ENCODE measurements around the gene TSSC4. TPM values are rescaled to one million over a fixed set of nuclear protein-coding genes. Genes with fewer than 3 reads are reported as not detected.

The TSSC4 gene
- total RNA-seq, 3 donors from 2014 or later: 33.9 to 58.8 (median 39.2) TPM

- Histone ChIP-seq H3K4me1 (ENCODE audit: low read depth) (no peaks in the 10 kb centered on the region), H3K9me3 (no peaks in the 10 kb centered on the region), H3K36me3 (ENCODE audit: low read depth) (no peaks in the 10 kb centered on the region), H3K4me3 (no peak overlapping the region)
- ATAC-seq (no peak), DNase-seq (no peak)
- intact Hi-C loops (cut with DNase I, micrococcal nuclease): no loop called here
- TF ChIP-seq, protein P1, sequence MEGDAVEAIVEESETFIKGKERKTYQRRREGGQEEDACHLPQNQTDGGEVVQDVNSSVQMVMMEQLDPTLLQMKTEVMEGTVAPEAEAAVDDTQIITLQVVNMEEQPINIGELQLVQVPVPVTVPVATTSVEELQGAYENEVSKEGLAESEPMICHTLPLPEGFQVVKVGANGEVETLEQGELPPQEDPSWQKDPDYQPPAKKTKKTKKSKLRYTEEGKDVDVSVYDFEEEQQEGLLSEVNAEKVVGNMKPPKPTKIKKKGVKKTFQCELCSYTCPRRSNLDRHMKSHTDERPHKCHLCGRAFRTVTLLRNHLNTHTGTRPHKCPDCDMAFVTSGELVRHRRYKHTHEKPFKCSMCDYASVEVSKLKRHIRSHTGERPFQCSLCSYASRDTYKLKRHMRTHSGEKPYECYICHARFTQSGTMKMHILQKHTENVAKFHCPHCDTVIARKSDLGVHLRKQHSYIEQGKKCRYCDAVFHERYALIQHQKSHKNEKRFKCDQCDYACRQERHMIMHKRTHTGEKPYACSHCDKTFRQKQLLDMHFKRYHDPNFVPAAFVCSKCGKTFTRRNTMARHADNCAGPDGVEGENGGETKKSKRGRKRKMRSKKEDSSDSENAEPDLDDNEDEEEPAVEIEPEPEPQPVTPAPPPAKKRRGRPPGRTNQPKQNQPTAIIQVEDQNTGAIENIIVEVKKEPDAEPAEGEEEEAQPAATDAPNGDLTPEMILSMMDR (IDR thresholded peaks at IDR 0.05): no peak
Observed at GRCh38 chr11:2408671-2409070, 8.1 kb downstream of the TSSC4 start.

DNA sequence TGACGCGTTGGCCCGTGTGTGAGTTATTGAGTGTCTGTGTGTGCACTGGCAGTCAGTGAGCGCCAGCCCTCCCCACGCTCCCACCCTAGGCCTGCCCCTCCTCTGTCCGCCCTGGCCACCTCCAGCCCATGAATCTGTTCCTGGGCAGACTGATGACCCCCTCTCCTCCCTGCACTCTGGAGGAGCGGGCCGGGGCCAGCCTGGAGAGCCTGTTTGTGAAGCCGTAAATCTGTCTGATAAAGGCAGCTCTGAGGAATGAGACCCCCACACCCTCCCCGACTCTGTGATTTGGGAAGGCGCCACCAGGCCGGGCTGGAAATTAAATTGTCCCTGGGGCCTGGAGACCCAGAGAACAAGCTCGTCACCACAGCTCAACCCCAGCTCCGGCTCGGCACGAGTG is 8.6 kb downstream of the TSSC4 start:
- intact Hi-C loops (cut with DNase I, micrococcal nuclease): no loop called here
- no peaks in the 10 kb centered on the region for H3K36me3 ChIP-seq (ENCODE audit: low read depth)
- no peaks in the 10 kb centered on the region for H3K9me3 ChIP-seq
- no peak overlapping the region for H3K4me3 ChIP-seq
- DNase-seq (no peak), ATAC-seq (no peak)
- TF ChIP-seq, protein P1 (IDR thresholded peaks at IDR 0.05): no peak
- no peaks in the 10 kb centered on the region for H3K4me1 ChIP-seq (ENCODE audit: low read depth)

DNA sequence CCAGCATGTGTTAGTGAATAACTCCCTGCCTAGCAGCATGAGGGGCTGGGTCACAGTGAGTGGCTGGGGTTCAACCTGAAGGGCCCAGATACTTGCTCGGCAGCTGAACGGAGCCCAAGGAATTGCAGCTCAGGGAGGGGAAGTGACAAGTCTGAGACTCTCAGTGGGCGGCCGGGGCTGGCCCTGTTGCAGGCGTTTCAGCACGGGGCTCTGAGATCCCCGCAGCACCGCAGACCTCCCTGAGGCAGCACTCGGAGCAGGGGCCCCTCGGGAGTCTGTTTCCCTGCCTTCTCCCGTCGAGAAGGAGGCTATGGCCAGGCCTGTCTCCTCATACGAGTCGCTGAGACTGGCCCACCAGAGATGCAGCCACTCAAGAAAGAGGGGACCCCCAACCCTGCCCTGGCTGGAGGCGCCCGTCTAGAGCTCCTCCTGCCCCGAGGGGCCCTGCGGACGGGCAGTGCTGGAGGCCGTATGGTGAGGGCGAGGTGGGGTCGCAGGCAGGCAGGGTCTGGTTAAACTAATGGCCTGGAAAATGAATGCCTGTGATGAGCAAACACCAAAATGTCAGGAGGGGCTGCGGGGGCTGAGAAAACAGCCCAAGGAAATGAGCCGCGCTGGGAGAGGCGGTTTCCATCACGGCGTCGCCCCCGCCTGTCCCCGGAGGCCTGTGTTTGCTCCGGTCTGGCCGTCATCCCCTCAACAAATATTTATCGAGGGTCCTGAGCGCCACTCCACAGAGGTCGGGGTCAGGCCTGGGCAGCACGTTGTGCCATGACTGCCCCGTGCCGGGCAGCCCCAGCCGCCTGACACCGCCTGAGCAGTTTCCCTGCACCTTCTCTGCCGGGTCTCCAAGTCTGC is 9.3 kb downstream of the TSSC4 start:
- Histone ChIP-seq H3K4me1 (ENCODE audit: low read depth) (no peaks in the 10 kb centered on the region), H3K9me3 (no peaks in the 10 kb centered on the region), H3K36me3 (ENCODE audit: low read depth) (no peaks in the 10 kb centered on the region), H3K4me3 (no peak overlapping the region)
- ATAC-seq (no peak), DNase-seq (no peak)
- TF ChIP-seq, protein P1 (IDR thresholded peaks at IDR 0.05): no peak
- intact Hi-C loops (cut with DNase I, micrococcal nuclease): no loop called here

DNA sequence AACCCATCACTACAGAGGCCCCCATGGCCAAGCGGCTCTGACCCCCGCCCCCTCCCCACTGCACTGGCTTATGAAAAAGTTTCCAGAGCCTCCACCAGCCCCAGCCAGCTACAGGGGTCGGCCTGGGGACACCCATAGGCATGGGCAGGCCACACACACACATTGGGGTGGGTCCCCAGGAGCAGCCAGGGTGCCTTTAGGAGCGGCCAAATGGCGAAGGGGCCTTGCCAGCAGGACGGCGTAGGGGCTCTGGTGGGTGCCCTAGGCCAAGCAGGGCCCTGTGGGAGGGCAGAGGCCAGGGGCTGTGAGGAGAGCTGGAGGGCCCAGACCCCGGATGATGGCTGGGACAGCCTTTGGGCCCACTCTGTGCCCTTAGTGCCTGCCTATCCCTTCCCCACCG is 10.1 kb downstream of the TSSC4 start:
- intact Hi-C loops (cut with DNase I, micrococcal nuclease): no loop called here
- no peaks in the 10 kb centered on the region for H3K4me1 ChIP-seq (ENCODE audit: low read depth)
- H3K9me3 ChIP-seq: no peaks in the 10 kb centered on the region
- no peak for DNase-seq
- no peak for ATAC-seq
- H3K4me3 ChIP-seq: no peak overlapping the region
- no peaks in the 10 kb centered on the region for H3K36me3 ChIP-seq (ENCODE audit: low read depth)
- TF ChIP-seq, protein P1 (IDR thresholded peaks at IDR 0.05): no peak

GRCh38 chr11:2411446-2412305 is 11.1 kb downstream of the TSSC4 start:
- H3K4me1 ChIP-seq (ENCODE audit: low read depth): no peaks in the 10 kb centered on the region
- TF ChIP-seq, protein P1 (IDR thresholded peaks at IDR 0.05): no peak
- intact Hi-C loops (cut with DNase I, micrococcal nuclease): no loop called here

More at GRCh38 chr11:2411446-2412305, 11.1 kb downstream of the TSSC4 start:
- Histone ChIP-seq H3K4me3 (no peak overlapping the region), H3K9me3 (no peaks in the 10 kb centered on the region), H3K36me3 (ENCODE audit: low read depth) (no peaks in the 10 kb centered on the region)
- no peak for DNase-seq
- ATAC-seq: no peak

Data from mucosa of descending colon (tissue), 3 donors.